NOMO-1 (cell line): ENCODE data around the gene PAK1.

Source experiments
- DNase-seq, 2 experiments: peaks; one replicate each; lab custom pipeline; 2025; ENCODE audit not compliant: unreplicated experiment in 2 of 2; lab: John Stamatoyannopoulos, UW

PAK1 gene

GRCh38 chr11:77379253-77379652 lies 94.6 kb downstream of the PAK1 start:
- DNase-seq: no peak

- no peak for DNase-seq
Observed at GRCh38 chr11:77377734-77378133, 96.2 kb downstream of the PAK1 start.

DNA sequence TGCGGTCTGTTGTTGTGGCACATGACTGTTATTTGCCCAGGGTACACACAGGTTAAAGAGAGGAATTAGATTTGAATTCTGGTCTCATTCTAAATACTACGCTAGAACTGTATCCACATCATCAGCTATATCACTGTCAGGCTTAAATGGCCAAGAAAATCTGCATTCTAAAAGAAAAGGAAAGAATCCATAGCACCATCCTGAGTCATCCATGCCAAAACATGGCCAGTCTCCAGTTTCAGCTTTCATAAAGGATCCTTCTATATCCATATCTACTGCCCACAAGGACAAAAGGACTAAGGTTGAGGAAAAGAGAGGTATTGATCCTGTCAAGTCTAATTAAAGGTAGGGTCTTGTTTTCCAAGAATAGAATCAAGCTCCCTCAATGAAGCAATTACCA lies 98.8 kb downstream of the PAK1 start:
- DNase-seq: no peak

GRCh38 chr11:77374611-77375031 lies 99.3 kb downstream of the PAK1 start:
- DNase-seq: no peak

DNA sequence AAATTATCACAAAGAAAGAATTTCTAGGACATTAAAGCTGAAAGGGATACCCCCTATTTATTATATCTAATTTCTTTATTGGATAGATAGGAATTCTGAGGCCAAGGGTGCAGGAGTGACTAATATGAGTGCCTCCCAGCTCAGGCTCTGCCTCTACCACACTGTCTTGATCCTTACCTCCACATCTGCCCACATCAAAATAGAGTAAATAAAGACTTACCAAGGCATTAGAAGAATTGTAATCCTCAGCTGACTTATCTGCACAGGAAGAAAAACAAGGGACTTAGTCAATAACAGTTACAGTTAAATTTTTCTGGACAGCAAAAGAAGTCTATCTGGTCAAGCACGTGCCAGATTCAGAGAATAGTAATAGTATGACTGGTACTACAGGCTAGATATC lies 99.8 kb downstream of the PAK1 start:
- DNase-seq: no peak

GRCh38 chr11:77372726-77373125 lies 101.2 kb downstream of the PAK1 start:
- DNase-seq: no peak

GRCh38 chr11:77371646-77372045 lies 102.2 kb downstream of the PAK1 start:
- no peak for DNase-seq

- no peak for DNase-seq
Observed at GRCh38 chr11:77370217-77370616, 103.7 kb downstream of the PAK1 start.

DNA sequence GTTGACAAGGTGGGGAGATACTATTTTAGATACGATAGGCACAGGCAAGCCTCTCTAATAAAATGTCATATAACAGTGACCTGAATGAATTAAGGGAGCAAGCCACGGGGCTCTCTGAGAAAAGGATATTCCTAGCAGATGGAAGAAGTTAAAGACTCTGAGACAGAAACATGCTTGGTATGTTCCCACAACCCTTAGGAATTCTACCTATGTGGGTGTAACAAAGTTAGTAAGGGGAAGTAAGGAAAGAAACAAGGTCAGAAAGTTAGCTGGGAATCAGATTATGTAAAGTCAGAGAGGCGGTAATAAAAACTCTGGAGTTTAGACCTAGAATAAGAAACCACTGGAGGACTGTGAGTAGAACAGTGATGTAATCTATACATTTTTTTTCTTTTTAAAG lies 112.7 kb downstream of the PAK1 start:
- DNase-seq: no peak

DNA sequence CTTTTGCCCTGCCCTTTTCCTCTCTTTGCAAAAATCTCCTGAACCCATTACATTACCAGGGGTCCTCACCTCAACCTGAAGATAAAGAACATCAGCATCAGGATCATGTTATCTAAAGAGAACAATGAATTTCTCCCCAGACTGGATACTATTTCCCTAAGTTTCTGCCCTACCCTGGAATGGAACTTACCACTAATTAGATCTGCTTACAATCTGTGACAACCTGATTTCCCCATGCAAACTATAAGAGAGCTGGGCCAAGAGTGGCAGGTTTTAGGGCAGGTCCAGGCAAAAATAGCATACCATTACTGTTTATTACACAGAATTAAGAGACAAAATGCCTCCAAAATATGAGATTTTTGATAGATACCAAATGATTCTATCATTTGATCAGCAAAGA lies 114.4 kb downstream of the PAK1 start:
- no peak for DNase-seq

DNA sequence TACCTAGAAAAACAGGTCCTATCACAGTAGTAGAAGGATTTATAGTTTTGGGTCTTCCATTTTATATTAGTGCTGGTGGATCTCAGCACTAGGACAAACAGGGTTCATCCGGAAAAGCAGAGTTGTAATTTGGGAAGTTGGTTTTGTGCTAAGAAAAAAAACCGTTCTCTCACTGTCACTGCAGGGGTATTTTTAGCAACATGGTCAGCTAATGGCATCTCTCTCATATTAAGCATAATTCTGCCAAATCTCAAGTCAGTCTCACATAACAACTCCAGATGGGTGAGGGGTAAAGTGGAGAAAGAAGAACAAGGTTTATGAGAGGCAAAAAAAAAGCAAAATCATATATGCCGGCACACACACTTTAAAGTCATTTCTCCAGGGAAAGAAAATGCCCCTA lies 120.8 kb downstream of the PAK1 start:
- DNase-seq: peak in 1 of 2 experiments; percentile 25

DNA sequence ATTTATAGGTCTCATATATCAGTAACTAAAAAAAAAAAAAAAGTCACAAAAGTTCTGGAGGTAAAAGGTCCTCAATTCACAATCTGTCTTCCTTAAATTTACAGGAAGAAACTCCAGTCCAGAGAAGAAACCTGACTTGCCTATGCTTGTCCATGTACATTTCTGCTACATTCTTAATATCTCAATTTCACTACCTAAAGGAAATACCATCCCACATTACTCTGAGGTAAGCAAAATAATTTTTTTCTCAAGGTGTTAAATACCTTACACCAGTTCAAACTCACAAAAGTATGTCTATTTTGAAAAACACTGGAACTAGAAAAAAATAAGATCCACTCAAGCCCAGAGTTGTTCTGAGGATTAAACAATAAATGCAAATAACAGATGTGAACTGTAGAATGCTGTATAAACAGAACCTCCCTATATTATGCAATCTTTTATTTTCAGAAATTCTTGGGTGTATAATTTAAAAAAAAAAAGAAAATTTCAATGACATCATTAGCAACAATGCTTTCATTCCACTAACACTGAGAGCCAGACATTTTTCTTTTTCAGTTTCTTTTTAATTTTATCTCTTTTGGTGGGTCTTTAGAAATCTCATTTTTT lies 122.5 kb downstream of the PAK1 start:
- no peak for DNase-seq

DNA sequence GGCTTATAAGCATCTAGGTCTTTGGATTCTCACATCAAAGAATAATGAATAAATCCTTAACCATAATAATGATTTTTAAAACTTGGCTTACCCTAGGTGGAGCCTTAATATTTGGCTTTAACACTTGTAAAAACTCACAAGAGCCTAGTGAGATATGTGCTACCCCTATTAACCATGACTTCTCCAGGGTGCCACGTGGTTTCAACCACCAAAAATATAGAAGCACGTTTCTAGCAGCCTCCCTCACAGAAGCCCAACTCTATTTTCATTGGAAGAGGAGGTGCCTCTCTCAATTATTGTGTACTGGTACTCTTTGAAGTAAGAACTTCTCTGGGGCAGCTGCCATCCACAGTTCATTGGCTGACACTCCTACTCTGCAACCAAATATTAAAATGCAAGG lies 125.9 kb downstream of the PAK1 start:
- no peak for DNase-seq

- DNase-seq: no peak
Observed at GRCh38 chr11:77346906-77347603, 126.8 kb downstream of the PAK1 start.

DNA sequence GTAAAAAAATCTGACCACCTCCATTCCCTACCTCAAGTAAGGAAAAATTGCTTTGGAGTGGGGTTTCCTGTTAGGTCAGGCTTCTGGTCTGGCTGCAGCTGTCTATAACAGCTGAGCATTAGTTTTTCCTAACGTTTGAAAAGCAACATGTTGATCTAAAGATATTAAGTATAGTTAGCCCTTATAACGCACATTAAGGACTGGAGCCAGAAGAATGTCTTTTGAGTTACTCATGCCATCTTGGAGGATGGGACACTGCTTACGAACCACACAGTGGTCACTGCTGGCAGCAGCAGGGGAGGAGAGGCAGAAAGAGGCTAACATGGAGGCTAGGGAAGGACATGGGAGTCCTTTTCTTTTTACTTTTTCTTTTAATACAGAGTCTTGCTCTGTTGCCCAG lies 128.3 kb downstream of the PAK1 start:
- DNase-seq: no peak

DNA sequence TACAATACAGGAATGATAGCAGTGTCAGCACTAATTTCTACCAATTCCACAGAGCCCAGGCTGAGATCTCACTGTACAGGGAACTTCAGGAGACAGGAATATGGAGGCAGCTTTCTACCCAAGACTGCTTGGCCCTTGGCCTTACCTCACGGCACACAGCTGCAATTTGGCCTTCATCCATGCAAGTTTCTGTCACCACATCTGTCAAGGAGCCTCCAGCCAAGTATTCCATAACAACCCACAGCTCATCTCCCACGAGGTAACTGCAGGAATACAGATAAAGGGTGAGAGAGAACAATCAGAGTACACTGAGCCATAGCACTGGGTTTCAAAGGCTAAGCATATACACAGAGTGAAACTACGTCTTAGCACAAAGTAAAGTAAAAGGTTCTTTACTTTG lies 133.4 kb downstream of the PAK1 start:
- no peak for DNase-seq

- no peak for DNase-seq
Observed at GRCh38 chr11:77332259-77332658, 141.6 kb downstream of the PAK1 start.

DNA sequence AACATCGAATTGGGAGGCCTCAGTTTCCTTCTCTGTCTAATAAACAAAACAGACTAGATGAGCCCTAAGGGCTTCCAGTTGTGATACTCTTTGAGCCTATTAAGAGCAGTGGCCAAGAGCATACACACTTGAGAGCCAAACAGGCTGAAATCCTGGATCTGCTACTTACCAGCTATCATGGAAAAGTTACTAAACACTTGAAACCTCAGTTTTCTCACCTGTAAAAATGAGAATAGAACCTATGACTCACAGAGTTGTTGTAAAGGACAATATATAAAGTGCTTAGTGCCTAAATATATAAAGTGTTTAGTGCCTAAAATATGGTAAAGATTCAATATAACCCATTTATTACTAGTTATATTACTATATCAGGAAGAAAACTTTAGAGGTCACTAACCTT lies 148.7 kb downstream of the PAK1 start:
- no peak for DNase-seq

DNA sequence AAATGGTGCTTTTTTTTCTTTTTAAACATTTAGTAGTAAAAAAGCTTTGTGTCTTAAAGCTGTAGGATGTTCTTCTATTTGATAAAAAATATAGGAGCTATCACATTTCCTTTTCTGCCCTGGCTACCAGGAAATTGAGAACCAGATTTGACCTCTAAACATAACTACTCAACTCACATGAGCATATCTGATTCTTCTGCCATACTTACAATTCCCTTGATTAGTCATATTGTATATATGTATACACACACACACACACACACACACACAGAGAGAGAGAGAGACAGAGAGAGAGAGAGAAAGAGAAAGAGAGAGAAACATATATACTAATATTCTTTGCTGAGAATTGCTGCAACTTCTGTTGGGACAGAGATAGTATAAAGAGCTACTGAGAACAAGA lies 149.4 kb downstream of the PAK1 start:
- DNase-seq: no peak

DNA sequence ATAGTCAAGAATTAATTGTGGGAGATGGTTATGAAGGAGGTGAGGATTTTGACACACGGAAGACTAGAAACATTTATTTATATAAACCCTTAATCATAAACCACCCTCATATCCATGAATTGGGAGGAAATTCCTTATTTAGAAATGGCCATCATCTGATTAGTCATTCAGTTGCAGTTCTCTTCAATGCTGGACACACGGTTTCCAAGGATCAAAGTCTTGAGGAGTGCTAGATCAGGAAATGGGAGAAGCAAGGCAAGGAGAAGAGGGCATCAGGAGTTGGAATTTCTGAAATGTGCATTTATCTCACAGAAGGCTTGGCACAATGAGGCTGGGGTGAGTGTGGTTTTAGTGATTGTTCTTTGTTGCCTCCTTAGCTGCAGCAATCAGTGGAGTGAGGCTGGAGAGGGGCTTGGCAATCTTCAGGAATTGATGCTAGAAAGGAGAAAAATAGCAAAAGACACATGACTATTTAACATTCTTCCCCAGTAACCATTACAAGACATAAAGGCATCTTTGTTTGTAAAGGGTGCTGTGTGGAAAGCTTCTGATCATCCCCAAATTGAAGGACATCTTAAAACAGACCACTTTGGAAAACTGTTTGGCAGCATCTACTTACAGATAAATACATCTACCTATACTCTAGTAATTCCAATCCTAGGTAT lies 150.8 kb downstream of the PAK1 start:
- DNase-seq: no peak

DNA sequence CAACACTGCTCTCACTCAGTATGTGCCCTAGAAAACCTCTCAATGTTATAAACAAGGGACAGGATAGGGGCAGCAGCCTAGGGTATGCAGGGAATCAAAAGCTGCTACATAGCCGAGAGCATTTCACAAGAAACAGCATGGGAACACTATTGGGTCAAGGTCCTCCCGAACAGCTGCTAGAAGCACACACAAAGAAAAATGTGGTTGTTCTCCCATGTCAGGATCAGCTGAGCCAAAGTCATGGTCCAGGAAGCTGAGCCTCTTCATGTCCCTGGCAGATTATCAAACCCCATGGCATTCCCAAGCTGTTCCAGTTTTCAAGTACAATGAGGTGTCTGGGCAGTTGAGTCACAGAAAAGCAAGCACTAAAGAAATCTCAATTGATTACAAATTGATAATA lies 151.4 kb downstream of the PAK1 start:
- no peak for DNase-seq

DNA sequence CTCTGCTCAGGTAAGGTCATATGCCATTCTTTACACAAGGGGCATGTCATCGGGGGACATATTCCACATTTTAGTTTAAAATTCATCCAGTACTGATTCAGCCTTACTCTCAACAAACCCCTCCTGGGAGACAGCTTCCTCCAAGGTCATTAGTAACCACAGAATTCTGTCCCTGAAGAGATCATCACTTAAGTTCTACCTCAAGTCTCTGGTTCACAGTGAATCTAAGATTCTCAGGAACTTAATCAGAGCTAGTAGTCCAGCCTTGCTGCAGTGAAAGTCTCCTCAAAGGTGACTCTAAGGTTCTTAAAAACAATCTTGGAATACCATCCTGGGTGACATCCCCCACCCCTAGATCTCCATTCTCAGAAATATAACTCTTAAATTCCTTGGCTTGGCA lies 153.5 kb downstream of the PAK1 start:
- no peak for DNase-seq
